CD14-positive monocyte (primary cell): ENCODE results near the gene HECTD4. TPM values are rescaled to one million over a fixed set of nuclear protein-coding genes. Genes with fewer than 3 reads are reported as not detected.

Experiments
- DNase-seq, 3 donors: peaks; one replicate each; pipeline ENCODE4 v3.0.0-alpha.2; 2011 to 2022
- H2AFZ ChIP-seq: 2 replicates; pipeline ENCODE4 v1.6.0; 2012; ENCODE audit warnings: mild to moderate bottlenecking, low read depth, low read length, inconsistent platforms; ENCODE audit not compliant: insufficient read depth, poor library complexity, severe bottlenecking
- H3K27ac ChIP-seq, 2 donors: 1 replicate in 1 of 2; 2 replicates in 1 of 2; pipeline ENCODE4 v1.5.1; 2012 to 2013; ENCODE audit warnings: low read length in 2 of 2, control low read depth in 1 of 2, inconsistent platforms in 1 of 2, low read depth in 1 of 2, mild to moderate bottlenecking in 1 of 2
- H3K27me3 ChIP-seq, 2 donors: one replicate each; pipeline versions ENCODE4 v1.6.0 to v1.6.1; 2011 to 2013; ENCODE audit warnings: low read length in 2 of 2; ENCODE audit not compliant: control insufficient read depth in 2 of 2, insufficient read depth in 2 of 2
- H3K36me3 ChIP-seq, 2 donors: replicated peaks in 1 of 2; 1 replicate in 1 of 2; 2 replicates in 1 of 2; pipeline versions ENCODE4 v1.5.1 to v1.6.1; 2012 to 2013; ENCODE audit warnings: low read length in 2 of 2, control low read depth in 1 of 2, inconsistent platforms in 1 of 2, mild to moderate bottlenecking in 1 of 2; ENCODE audit not compliant: insufficient read depth in 2 of 2, control insufficient read depth in 1 of 2
- H3K4me1 ChIP-seq, 2 donors: 1 replicate in 1 of 2; 2 replicates in 1 of 2; pipeline versions ENCODE4 v1.5.1 to v1.6.1; 2012 to 2013; ENCODE audit warnings: low read length in 2 of 2, control low read depth in 1 of 2, inconsistent platforms in 1 of 2, mild to moderate bottlenecking in 1 of 2, moderate library complexity in 1 of 2; ENCODE audit not compliant: insufficient read depth in 2 of 2, control insufficient read depth in 1 of 2
- H3K4me2 ChIP-seq: replicated peaks from 2 replicates; pipeline ENCODE3; 2012; ENCODE audit warnings: low read length, moderate library complexity, mild to moderate bottlenecking; ENCODE audit not compliant: poor library complexity, severe bottlenecking; ENCODE audit errors: extremely low read depth
- H3K4me3 ChIP-seq, 3 experiments: fragments of 200-600 bp in 1 of 3; sonication (generic) in 1 of 3; replicated peaks in 1 of 3; 1 replicate in 2 of 3; 2 replicates in 1 of 3; pipeline ENCODE4 v1.5.1; 2011 to 2013; ENCODE audit warnings: low read length in 3 of 3, mild to moderate bottlenecking in 3 of 3, control low read depth in 2 of 3, low read depth in 2 of 3, inconsistent platforms in 1 of 3, moderate library complexity in 1 of 3
- H3K79me2 ChIP-seq: 2 replicates; pipeline ENCODE4 v1.6.0; 2012; ENCODE audit warnings: mild to moderate bottlenecking, control low read depth, inconsistent platforms, low read length, moderate library complexity; ENCODE audit not compliant: insufficient read depth
- H3K9ac ChIP-seq: 2 replicates; pipeline ENCODE4 v1.6.0; 2017; ENCODE audit warnings: low read length, mild to moderate bottlenecking; ENCODE audit not compliant: insufficient read depth, poor library complexity, severe bottlenecking
- H3K9me3 ChIP-seq, 2 donors: replicated peaks in 1 of 2; 1 replicate in 1 of 2; 2 replicates in 1 of 2; pipeline versions ENCODE4 v1.5.1 to v1.6.1; 2012 to 2013; ENCODE audit warnings: low read length in 2 of 2, control low read depth in 1 of 2; ENCODE audit not compliant: control insufficient read depth in 1 of 2, insufficient read depth in 1 of 2
- H4K20me1 ChIP-seq: 2 replicates; pipeline ENCODE4 v1.6.0; 2012; ENCODE audit warnings: mild to moderate bottlenecking, low read length, control low read depth, moderate library complexity; ENCODE audit not compliant: insufficient read depth
- H3K27ac Mint-ChIP-seq, 7 donors: one replicate each; pipeline ENCODE4 v1.8.0; 2020; ENCODE audit warnings: mild to moderate bottlenecking in 7 of 7, mixed read lengths in 7 of 7, moderate library complexity in 6 of 7, inconsistent platforms in 2 of 7
- H3K27me3 Mint-ChIP-seq, 3 donors: one replicate each; pipeline ENCODE4 v1.8.0; 2021 to 2022; ENCODE audit warnings: low read depth in 3 of 3, mild to moderate bottlenecking in 3 of 3, mixed read lengths in 3 of 3, moderate library complexity in 3 of 3, inconsistent platforms in 1 of 3
- H3K36me3 Mint-ChIP-seq, 2 donors: one replicate each; pipeline ENCODE4 v1.8.0; 2020; ENCODE audit warnings: mixed read lengths in 2 of 2, inconsistent platforms in 1 of 2, mild to moderate bottlenecking in 1 of 2
- H3K4me1 Mint-ChIP-seq: one replicate; pipeline ENCODE4 v1.8.0; 2020; ENCODE audit warnings: mild to moderate bottlenecking, mixed read lengths
- H3K4me3 Mint-ChIP-seq, 2 donors: one replicate each; pipeline ENCODE4 v1.8.0; 2020; ENCODE audit warnings: mild to moderate bottlenecking in 2 of 2, mixed read lengths in 2 of 2, moderate library complexity in 1 of 2
- H3K9me3 Mint-ChIP-seq, 7 donors: one replicate each; pipeline ENCODE4 v1.8.0; 2020 to 2022; ENCODE audit warnings: mixed read lengths in 7 of 7, mild to moderate bottlenecking in 6 of 7, moderate library complexity in 6 of 7, inconsistent platforms in 2 of 7
- WGBS: methylation state at CpG from one replicate; pipeline ENCODE4 v1.1.5; 2013; ENCODE audit warnings: missing lambda C conversion rate; ENCODE audit not compliant: insufficient coverage; 5-methylcytosine and 5-hydroxymethylcytosine counted together
- intact Hi-C, 2 donors: fragments of 100-400 bp; cut with micrococcal nuclease; formaldehyde crosslinking; loops; one replicate each; pipeline versions ENCODE4 v1.15.0 to v1.15.1; 2023
- polyA plus RNA-seq, 3 donors: library from polyadenylated mRNA; depleted of rRNA in 1 of 3; unstranded in 2 of 3; stranded (reverse) in 1 of 3; fragments of 300-500 nt in 2 of 3; fragments of >200 nt in 1 of 3; fragmentation: Illumina TruSeq in 2 of 3; gene quantifications; 1 replicate in 2 of 3; 2 replicates in 1 of 3; pipeline ENCODE4 v1.2.3, GENCODE V29; 2012 to 2021
- TF ChIP-seq, protein P1 (sequence below): fragments of 200-600 bp; IDR thresholded peaks from one replicate; pipeline ENCODE4 v1.8.0; 2022; ENCODE audit warnings: antibody characterized with exemption, mild to moderate bottlenecking

HECTD4 gene
- polyA plus RNA-seq, 3 donors: 0.73 to 18.3 (median 2.4) TPM

DNA sequence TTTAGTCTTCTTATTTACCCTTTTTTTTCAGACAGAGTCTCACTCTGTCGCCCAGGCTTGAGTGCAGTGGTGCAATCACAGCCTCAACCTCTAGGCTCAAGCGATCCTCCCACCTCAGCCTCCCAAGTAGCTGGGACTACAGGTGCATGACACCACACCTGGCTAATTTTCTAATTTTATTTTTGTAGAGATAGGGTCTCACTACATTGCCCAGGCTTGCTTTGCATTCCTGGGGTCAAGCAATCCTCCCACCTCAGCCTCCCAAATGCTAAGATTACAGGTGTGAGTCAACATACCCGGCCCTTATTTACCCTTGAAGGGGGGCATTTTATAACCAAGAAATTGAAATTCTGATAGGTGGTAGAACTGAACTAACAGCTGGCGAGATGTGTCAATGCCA lies 21.0 kb downstream of the HECTD4 start:
- Histone ChIP-seq H3K9ac (no peak overlapping the region), H3K9me3 (no peaks in the 10 kb centered on the region), H4K20me1 (peaks cover 80% of the 10 kb centered on the region), H3K4me3 (no peak overlapping the region), H3K4me2 (no peak overlapping the region), H3K36me3 (no peaks in the 10 kb centered on the region), H2AFZ (no peak overlapping the region), H3K4me1 (no peaks in the 10 kb centered on the region), H3K79me2 (peaks cover 57% of the 10 kb centered on the region), H3K27me3 (no peaks in the 10 kb centered on the region), H3K27ac (no peak overlapping the region)
- Mint-ChIP-seq H3K9me3 (peaks cover 0 to 2% (median 0%) of the 10 kb centered on the region in 7 donors), H3K36me3 (peaks cover 0 to 5% of the 10 kb centered on the region in 2 donors), H3K4me1 (peaks cover 4% of the 10 kb centered on the region), H3K27me3 (peaks cover 0 to 2% (median 0%) of the 10 kb centered on the region in 3 donors), H3K27ac (peak overlapping the region in 1 of 7 donors; percentile 10), H3K4me3 (no peak overlapping the region)
- DNase-seq: no peak
- 93% methylated on average over 2 of the region's 4 CpGs for WGBS
- intact Hi-C loops: no loop called here
- TF ChIP-seq, protein P1, sequence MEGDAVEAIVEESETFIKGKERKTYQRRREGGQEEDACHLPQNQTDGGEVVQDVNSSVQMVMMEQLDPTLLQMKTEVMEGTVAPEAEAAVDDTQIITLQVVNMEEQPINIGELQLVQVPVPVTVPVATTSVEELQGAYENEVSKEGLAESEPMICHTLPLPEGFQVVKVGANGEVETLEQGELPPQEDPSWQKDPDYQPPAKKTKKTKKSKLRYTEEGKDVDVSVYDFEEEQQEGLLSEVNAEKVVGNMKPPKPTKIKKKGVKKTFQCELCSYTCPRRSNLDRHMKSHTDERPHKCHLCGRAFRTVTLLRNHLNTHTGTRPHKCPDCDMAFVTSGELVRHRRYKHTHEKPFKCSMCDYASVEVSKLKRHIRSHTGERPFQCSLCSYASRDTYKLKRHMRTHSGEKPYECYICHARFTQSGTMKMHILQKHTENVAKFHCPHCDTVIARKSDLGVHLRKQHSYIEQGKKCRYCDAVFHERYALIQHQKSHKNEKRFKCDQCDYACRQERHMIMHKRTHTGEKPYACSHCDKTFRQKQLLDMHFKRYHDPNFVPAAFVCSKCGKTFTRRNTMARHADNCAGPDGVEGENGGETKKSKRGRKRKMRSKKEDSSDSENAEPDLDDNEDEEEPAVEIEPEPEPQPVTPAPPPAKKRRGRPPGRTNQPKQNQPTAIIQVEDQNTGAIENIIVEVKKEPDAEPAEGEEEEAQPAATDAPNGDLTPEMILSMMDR: no peak

DNA sequence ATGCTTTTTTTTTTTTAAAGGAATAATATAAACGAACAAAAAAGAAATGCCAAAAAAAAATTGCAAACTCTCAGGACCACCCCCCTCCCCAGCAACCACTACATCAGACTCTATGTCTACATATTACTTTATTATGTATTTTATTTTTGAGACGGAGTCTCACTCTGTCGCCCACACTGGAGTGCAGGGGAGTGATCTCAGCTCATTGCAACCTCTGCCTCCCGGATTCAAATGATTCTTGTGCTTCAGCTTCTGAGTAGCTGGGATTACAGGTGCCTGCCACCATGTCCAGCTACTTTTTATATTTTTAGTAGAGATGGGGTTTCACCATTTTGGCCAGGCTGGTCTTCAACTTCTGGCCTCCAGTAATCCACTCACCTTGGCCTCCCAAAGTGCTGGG lies 22.9 kb downstream of the HECTD4 start:
- H3K9me3 Mint-ChIP-seq: peaks cover 0 to 2% (median 0%) of the 10 kb centered on the region in 7 donors
- Histone ChIP-seq H4K20me1 (peaks cover 75% of the 10 kb centered on the region), H3K27me3 (no peaks in the 10 kb centered on the region), H3K4me3 (no peak overlapping the region), H3K9me3 (no peaks in the 10 kb centered on the region), H3K27ac (no peak overlapping the region), H3K4me1 (no peaks in the 10 kb centered on the region), H2AFZ (no peak overlapping the region), H3K36me3 (no peaks in the 10 kb centered on the region), H3K9ac (no peak overlapping the region), H3K79me2 (peaks cover 46% of the 10 kb centered on the region), H3K4me2 (no peak overlapping the region)
- H3K4me3 Mint-ChIP-seq: no peak overlapping the region
- H3K27me3 Mint-ChIP-seq: peaks cover 0 to 2% (median 0%) of the 10 kb centered on the region in 3 donors
- TF ChIP-seq, protein P1: no peak
- 100% methylated on average over 2 of the region's 4 CpGs for WGBS
- intact Hi-C loops: no loop called here
- H3K36me3 Mint-ChIP-seq: peaks cover 0 to 5% of the 10 kb centered on the region in 2 donors
- peaks cover 10% of the 10 kb centered on the region for H3K4me1 Mint-ChIP-seq
- no peak overlapping the region for H3K27ac Mint-ChIP-seq
- no peak for DNase-seq
